ENCODE data around the gene SNRNP200.

Gene SNRNP200

GRCh38 chr2:96248624-96249023 lies 56.7 kb downstream of the SNRNP200 start:
- DNase-seq: no peak

DNA sequence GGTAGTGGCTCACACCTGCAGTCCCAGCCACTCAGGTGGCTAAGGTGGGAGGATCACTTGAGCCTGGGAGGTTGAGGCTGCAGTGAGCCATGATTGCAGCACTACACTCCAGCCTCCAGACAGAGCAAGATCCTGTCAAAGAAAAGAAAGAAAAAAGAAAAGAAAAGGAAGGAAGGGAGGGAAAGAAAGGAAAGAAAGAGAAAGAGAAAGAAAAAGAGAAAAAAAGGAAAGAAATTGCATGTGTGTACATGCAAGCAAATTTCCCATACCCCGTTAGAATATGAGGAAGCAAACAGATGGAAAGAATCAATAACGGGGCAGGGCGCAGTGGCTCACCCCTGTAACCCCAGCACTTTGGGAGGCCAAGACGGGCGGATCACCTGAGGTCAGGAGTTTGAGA lies 57.5 kb downstream of the SNRNP200 start:
- no peak for DNase-seq

DNA sequence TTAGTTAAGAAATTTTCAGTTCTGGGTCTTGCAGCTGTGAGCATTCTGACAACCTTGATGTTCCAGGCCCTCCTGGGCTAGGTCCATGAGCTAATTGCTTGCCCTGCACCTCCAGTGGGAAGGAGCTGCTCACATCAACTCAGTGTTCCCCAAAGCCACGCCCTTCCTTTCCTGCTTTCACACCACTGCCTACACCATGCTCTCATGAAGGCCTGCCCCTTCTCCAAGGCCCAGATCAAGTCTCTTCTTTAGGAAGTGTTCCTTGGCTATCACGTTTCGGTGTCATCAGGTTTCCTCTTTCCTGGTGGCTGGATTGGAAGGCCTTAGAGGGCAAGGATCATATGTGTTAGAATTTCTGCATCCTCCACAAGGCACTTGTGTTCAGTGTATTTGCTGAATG lies 58.3 kb downstream of the SNRNP200 start:
- no peak for DNase-seq

DNA sequence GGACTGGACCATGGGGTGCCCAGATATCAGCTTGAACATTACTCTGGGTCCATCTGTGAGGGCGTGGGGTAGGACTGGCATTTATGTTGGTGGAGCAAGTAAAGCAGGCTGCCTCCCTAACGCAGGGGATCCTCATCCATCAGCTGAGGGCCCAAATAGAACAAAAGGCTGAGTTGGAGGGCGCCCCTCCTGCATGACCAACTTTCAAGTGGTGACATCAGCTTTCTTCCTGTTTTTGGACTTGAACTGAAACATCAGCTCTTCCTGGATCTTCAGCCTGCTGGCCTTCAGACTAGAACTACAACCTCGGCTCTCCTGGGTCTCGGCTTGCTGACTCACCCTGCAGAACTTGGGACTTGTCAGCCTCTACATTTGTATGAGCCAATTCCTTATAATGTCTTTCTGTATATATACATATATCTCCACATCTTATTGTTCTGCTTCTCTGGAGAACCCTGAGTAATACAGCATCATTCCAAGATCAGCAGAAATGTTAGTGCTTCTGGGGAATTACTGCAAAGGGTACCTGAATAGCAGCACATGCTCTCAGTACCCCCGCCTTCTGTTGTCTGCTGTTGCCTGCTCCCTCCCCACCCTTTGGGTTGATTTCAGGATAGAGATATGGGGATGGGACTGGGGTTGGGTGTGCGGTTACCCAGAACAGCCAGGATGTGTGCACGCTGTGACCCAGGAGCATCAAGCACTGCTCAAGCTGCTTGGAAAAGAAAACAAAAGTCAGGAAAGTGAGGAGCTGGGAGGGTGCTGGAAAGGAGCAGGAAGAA lies 59.5 kb downstream of the SNRNP200 start:
- no peak for DNase-seq

- DNase-seq: no peak
Measured at GRCh38 chr2:96243843-96244242, 61.5 kb downstream of the SNRNP200 start.

DNA sequence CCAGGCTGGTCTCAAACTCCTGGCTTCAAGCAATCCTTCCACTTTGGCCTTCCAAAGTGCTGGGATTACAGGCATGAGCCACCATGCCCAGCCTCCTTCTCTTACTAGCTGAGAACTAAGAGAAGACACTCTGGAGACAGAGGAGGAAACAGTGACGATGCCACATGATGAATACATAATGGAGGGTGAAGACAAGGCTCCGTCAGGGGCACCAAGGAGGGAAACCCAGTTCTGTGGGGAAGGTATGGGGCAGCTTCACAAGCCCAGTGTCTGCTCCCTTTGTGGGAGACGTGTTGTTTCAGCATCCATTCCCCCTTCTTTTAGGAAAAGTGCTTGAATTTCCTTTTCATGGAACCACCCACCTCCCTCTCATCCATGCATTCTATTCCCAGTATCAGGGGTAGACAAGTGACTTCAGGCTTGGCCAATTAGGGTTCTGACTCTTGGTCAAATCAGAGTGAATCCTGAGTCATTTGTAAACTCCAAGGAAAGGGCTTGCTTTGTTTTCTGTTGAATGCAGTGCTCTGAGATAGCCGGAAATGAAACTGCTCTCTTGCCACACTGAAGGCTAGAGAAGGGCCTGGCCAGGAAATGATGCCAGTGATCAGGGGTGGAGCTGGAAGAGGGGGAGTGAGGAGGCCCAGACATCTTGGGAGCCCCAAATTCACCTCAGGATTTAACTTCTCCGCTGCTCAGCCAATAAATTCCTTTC lies 63.3 kb downstream of the SNRNP200 start:
- no peak for DNase-seq

- DNase-seq: no peak
Measured at GRCh38 chr2:96241227-96241626, 64.1 kb downstream of the SNRNP200 start.

GRCh38 chr2:96240341-96241038 lies 64.9 kb downstream of the SNRNP200 start:
- DNase-seq: no peak

DNA sequence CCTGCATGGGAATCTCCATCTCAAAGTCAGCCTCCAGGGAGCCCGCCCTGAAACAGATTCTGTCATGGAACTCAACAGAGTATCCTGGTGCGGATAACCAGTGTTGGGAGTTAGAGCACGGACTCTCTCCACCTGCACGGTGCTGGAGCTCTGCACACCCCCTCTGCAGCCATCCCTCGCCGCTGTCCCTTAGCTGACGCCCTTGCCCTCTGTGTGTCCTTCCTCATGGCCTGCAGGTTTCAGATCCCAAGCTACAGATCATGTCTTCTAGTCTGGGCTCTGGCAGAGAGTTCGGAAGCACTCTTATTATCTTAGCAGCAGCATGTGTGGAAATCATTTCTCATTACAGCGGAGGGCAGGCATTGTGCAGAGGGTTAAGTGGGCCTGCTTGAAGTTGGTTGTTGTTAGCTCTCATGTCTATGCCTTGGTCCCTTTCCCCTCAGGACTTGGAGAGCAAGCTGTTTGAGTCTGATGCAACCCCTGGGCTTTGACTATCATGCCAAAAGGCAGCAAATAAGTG lies 65.5 kb downstream of the SNRNP200 start:
- DNase-seq: no peak

DNA sequence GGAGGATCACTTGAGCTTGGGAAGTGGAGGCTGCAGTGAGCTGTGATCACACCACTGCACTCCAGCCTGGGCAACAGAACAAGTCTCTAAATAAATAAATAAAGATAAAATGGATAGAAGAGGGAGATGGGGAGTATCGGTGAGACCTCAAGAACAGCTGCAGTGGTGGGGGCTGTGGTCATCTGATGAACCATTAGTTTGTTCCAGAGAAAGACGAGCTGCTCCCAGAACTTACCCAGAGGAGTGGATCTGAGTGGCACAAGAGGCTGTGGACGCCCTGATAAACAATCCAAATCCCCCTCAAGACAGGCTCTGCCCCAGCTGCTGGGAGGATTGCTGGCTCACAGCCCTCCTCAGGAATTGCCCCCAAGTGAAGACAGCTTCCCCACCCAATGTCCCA lies 66.3 kb downstream of the SNRNP200 start:
- DNase-seq: no peak

GRCh38 chr2:96238266-96238665 lies 67.1 kb downstream of the SNRNP200 start:
- no peak for DNase-seq

- no peak for DNase-seq
Measured at GRCh38 chr2:96236882-96237281, 68.5 kb downstream of the SNRNP200 start.

DNA sequence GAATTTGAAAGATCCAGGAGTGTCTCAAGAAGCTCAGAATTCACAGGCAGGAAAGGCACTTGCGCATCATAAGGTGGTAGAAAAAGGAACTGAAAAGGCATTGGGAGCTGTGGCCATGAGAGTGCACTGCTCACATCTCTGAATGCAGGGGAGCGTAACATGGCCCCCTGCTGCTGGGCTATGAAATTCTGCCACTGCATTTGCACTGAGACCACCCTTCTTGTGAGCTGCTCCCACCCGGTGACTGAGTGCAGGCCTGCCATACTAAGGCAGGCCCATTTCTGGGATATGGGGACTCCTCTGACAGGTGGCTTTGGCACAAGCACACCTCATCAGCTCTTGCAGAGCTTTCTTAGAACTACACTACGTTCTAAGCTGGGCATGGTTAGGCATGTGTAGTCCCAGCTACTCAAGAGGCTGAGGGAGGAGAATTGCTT lies 71.4 kb downstream of the SNRNP200 start:
- no peak for DNase-seq

DNA sequence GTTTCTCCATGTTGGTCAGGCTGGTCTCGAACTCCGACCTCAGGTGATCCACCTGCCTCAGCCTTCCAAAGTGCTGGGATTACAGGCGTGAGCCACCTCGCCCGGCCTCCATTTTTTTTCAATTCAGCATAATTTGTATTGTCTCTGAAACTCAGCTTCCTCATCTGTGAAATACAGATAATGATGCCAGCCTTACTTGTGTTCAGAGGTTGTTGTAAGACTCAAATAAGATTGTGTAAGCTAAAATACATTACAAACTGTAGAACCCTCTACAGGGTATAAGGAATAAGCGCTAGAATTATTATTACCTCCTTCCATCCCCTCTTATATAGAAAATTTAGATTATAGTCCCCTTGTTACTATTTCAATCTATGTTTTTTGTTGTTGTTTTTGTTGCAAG lies 71.9 kb downstream of the SNRNP200 start:
- DNase-seq: no peak

DNA sequence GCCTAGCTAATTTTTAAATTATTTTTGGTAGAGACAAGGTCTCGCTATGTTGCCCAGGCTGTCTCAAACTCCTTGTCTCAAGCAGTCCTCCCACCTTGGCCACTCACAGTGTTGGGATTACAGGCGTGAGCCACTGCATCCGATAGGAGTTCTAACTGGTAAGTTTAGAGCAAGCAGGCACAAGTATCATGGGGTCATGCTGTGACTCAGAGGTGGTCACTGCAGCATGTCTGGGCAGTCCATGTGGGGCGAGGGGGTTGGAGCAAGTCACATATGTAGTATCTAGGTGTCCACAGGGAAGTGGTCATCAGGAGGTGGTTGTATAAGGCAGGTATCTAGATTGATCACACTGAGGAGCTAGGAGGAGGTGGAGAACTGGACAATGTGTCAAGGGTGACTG lies 74.0 kb downstream of the SNRNP200 start:
- no peak for DNase-seq

GRCh38 chr2:96225016-96225533 lies 80.3 kb downstream of the SNRNP200 start:
- DNase-seq: no peak

All from NCI-H1417 treated with DMSO at 0.1 percent for 48 hours (cell line).